Measurements from ENCODE around the gene EFCAB8.

EFCAB8 gene

DNA sequence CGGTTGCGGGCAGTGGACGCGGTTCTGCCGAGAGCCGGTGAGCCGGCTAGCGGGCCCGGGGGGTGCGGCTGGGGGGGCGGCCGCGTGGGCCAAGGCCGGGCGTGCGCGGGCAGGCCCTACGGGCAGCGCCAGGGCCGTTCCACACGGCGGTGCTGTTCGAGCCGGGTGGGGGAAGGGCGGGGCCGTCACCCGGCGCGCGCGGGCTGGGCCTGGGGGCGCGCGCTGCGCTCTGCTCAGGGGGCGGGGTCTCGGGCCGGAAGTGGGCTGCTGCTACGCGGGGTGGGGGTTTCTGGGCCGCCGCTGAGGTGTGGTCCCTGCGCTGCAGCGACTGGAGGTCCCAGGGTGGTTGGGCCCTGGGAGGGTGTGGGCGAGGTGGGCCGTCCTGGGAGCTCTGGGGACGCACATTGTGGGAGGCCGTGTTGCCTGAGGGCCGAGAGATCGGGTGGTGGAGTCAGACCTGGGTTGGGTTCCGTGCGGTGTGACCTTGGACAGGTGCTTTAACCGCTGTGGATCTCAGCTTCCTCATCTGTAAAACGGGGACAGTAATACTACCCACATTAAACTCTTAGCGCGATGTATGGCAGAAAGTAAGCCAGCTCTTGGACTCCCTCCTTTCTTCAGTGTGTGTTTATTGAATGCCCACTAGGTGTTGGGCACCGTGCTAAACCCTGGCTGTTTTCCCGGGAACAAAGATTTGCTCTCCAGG lies 38.6 kb upstream of the EFCAB8 start:
- TF ChIP-seq CTCF (IDR thresholded peaks at IDR 0.05; ENCODE audit: low read depth, low read length) (no peak), MYC (IDR thresholded peaks at IDR 0.05; ENCODE audit: low read depth, low read length) (peak; percentile 75; the same call in 1 of the 2 replicates), POLR2A (IDR thresholded peaks at IDR 0.05; ENCODE audit: extremely low read depth, insufficient read length) (peak; percentile 45)
- DNase-seq (ENCODE audit: low read depth): peak; percentile 83
- H3K4me3 ChIP-seq (ENCODE audit: low read depth, low read length): peak overlapping the region; percentile 89

DNA sequence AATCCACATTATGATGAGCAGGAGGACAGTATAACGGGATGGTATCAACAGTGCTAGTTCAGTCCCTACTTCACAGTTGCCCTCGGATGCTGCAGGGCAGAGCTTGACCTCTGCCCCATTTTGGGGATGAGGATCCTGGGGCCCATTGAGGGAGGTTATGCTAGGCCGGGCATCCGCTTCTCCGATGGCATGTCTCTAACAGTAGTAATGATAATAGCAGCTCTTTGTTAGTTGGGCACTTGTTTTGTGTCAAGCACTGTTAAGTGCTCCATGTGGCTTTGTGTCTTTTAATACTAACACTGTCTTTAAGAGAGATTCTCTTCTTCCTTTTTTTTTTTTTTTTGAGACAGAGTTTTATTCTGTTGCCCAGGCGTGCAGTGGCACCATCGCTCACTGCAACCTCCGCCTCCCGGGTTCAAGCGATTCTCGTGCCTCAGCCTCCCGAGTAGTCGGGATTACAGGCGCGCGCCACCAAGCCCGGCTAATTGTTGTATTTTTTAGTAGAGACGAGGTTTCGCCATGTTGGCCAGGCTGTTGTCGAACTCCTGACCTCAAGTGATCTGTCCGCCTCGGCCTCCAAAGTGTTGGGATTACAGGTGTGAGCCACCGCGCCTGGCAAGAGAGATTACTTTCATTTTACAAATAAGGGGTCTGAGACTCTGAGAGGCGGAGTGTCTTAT lies 37.9 kb upstream of the EFCAB8 start:
- TF ChIP-seq MYC (IDR thresholded peaks at IDR 0.05; ENCODE audit: low read depth, low read length) (no peak), MAX (IDR thresholded peaks at IDR 0.05; ENCODE audit: low read depth, low read length) (0 out of 2 replicates have a peak, but pooled peaks have one; percentile 10)
- no peak for DNase-seq (ENCODE audit: low read depth)

DNA sequence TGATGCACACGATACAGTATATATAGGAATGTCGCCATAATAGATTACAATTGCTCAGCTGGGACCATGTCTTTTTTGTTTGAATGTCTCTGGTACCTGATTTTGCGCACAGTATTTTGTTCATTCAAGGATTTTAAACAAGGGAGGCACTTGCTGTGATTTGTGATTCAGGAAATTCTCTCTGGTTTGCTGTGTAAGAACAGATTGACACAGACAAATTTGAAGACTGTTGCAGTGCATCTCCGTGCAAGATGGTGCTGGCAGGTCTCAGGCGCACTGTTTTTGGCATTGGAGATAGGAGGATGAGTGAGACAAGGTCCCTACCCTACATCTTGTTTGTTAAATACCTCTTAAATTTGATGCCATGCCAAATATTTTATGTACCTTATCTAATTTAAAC lies 36.5 kb upstream of the EFCAB8 start:
- H3K4me3 ChIP-seq (ENCODE audit: low read depth, low read length): peak overlapping the region; percentile 89
- no peak for DNase-seq (ENCODE audit: low read depth)
- TF ChIP-seq CTCF (IDR thresholded peaks at IDR 0.05; ENCODE audit: low read depth, low read length) (no peak), MYC (IDR thresholded peaks at IDR 0.05; ENCODE audit: low read depth, low read length) (no peak), POLR2A (IDR thresholded peaks at IDR 0.05; ENCODE audit: extremely low read depth, insufficient read length) (no peak), MAX (IDR thresholded peaks at IDR 0.05; ENCODE audit: low read depth, low read length) (no peak)

More for the DNA sequence above, 37.9 kb upstream of the EFCAB8 start:
- peak overlapping the region; percentile 89 for H3K4me3 ChIP-seq (ENCODE audit: low read depth, low read length)

DNA sequence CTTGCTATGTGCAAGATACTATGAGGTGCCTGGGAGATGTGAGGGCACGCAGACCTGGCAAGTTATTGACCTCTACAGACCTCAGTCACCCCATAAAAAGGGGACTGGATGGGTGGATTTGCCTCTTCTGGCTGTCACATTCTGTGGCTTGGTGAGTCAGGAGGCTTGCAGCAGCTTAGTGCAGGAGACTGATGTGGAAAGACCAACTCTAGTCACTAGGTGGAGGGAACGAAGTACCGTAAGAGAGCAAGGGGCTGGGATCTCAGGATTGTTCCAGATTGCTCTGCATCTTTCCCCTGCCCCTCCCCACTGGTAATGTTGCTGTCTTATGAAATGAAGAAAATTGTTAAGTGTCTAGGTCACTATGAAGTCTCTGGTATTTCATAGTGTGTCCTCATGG lies 35.6 kb upstream of the EFCAB8 start:
- TF ChIP-seq POLR2A (IDR thresholded peaks at IDR 0.05; ENCODE audit: extremely low read depth, insufficient read length) (no peak), CTCF (IDR thresholded peaks at IDR 0.05; ENCODE audit: low read depth, low read length) (peak; percentile 20)
- peak; percentile 82 for DNase-seq (ENCODE audit: low read depth)
- peak overlapping the region; percentile 89 for H3K4me3 ChIP-seq (ENCODE audit: low read depth, low read length)

DNA sequence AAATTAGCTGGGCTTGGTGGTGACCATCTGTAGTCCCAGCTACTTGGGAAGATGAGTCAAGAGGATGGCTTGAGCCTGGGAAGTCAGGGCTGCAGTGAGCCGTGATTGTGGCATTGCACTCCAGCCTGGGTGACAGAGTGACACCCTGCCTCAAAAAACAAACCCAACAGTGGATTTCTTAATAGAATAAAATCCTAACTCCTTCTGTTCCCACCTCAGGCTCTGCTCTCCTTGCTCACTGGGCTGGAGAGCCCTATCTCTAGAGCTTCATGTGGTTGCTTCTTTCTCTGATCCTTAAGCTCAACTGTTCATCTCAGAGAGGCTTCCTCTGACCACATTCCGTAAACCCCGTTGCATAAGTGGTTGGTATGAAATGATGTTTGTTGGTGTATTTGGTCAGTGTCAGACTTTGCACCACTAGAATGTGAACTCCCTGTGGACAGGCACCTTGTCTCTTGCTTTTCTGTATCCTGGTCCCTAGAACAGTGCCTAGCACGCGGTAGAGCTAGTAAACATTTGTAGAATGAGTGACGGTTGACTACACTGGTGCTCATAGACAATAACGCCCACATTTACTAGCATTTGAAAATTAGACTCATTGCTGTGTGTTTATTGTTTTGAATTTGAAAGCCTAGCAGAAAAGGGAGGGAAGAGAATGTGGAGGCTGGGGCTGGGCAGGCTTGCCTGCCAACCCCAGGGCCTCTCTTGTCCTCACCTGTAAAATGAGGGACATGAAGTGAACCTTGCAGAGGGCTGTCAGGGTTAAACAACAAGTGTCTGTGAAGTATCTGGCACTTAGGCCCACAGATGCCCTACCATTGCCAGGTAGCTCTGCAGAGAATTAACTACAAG lies 34.8 kb upstream of the EFCAB8 start:
- DNase-seq (ENCODE audit: low read depth): peak; percentile 56
- TF ChIP-seq MAX (IDR thresholded peaks at IDR 0.05; ENCODE audit: low read depth, low read length): no peak
- TF ChIP-seq MYC (IDR thresholded peaks at IDR 0.05; ENCODE audit: low read depth, low read length): no peak
- no peak for TF ChIP-seq CTCF (IDR thresholded peaks at IDR 0.05; ENCODE audit: low read depth, low read length)
- no peak for TF ChIP-seq POLR2A (IDR thresholded peaks at IDR 0.05; ENCODE audit: extremely low read depth, insufficient read length)
- H3K4me3 ChIP-seq (ENCODE audit: low read depth, low read length): peak overlapping the region; percentile 1

- no peak for DNase-seq (ENCODE audit: low read depth)
- TF ChIP-seq MAX (IDR thresholded peaks at IDR 0.05; ENCODE audit: low read depth, low read length): no peak
- TF ChIP-seq CTCF (IDR thresholded peaks at IDR 0.05; ENCODE audit: low read depth, low read length): no peak
- TF ChIP-seq POLR2A (IDR thresholded peaks at IDR 0.05; ENCODE audit: extremely low read depth, insufficient read length): no peak
- TF ChIP-seq MYC (IDR thresholded peaks at IDR 0.05; ENCODE audit: low read depth, low read length): no peak
- H3K4me3 ChIP-seq (ENCODE audit: low read depth, low read length): no peak overlapping the region
Measured at GRCh38 chr20:32828029-32828680, 30.6 kb upstream of the EFCAB8 start.

Data from NB4 (cell line).